ENCODE measurements around the gene MRNIP. TPM values are rescaled to one million over a fixed set of nuclear protein-coding genes. Genes with fewer than 3 reads are reported as not detected.

The MRNIP gene
- total RNA-seq, 6 experiments from 2014 or later, result 4.7 to 14.7 (median 9.0) TPM

GRCh38 chr5:179870952-179871351 lies 12.3 kb upstream of the MRNIP start:
- WGBS (ENCODE audit: insufficient coverage, low coverage, low lambda C conversion rate, missing lambda C conversion rate), result 92% methylated on average over 3 of the region's 3 CpGs

GRCh38 chr5:179870403-179870903 lies 11.8 kb upstream of the MRNIP start:
- no peak overlapping the region for H3K4me3 ChIP-seq

More at GRCh38 chr5:179870952-179871351, 12.3 kb upstream of the MRNIP start:
- ATAC-seq (no peak), DNase-seq (no peak)
- Histone ChIP-seq H3K9me3 (no peaks in the 10 kb centered on the region), H3K4me1 (no peaks in the 10 kb centered on the region), H3K36me3 (peaks cover 0 to 58% (median 12%) of the 10 kb centered on the region in 4 donors), H3K27me3 (no peaks in the 10 kb centered on the region), H3K4me3 (no peak overlapping the region), H3K27ac (no peak overlapping the region)
- intact Hi-C loops (cut with DNase I), result no loop called here
- TF ChIP-seq CTCF (IDR thresholded peaks at IDR 0.05), result no peak
- TF ChIP-seq POLR2A (IDR thresholded peaks at IDR 0.05), result no peak

GRCh38 chr5:179869641-179870402 lies 11.2 kb upstream of the MRNIP start:
- Histone ChIP-seq H3K4me1 (no peaks in the 10 kb centered on the region), H3K36me3 (peaks cover 0 to 48% (median 12%) of the 10 kb centered on the region in 4 donors), H3K4me3 (no peak overlapping the region), H3K27me3 (no peaks in the 10 kb centered on the region), H3K27ac (no peak overlapping the region), H3K9me3 (no peaks in the 10 kb centered on the region)
- intact Hi-C loops (cut with DNase I), result no loop called here
- DNase-seq, result no peak
- no peak for TF ChIP-seq CTCF (IDR thresholded peaks at IDR 0.05)
- TF ChIP-seq POLR2A (IDR thresholded peaks at IDR 0.05), result no peak
- WGBS (ENCODE audit: insufficient coverage, low coverage, low lambda C conversion rate, missing lambda C conversion rate), result 100% methylated on average over 3 of the region's 16 CpGs
- ATAC-seq, result no peak

More at GRCh38 chr5:179870403-179870903, 11.8 kb upstream of the MRNIP start:
- WGBS (ENCODE audit: insufficient coverage, low coverage, low lambda C conversion rate, missing lambda C conversion rate), result 83% methylated on average over 2 of the region's 17 CpGs
- TF ChIP-seq CTCF (IDR thresholded peaks at IDR 0.05) (peak in 3 of 4 donors; percentile 5 to 37 (median 29)), POLR2A (IDR thresholded peaks at IDR 0.05) (no peak)
- Histone ChIP-seq H3K36me3 (peaks cover 0 to 54% (median 11%) of the 10 kb centered on the region in 4 donors), H3K27ac (no peak overlapping the region), H3K4me1 (no peaks in the 10 kb centered on the region), H3K9me3 (no peaks in the 10 kb centered on the region), H3K27me3 (no peaks in the 10 kb centered on the region)
- ATAC-seq, result peak; percentile 24 to 58 (median 52)
- peak in 1 of 3 donors; percentile 58 for DNase-seq
- intact Hi-C loops (cut with DNase I), result no loop called here

- intact Hi-C loops (cut with DNase I), result no loop called here
- ATAC-seq, result no peak
- peaks cover 0 to 42% (median 11%) of the 10 kb centered on the region in 4 donors for H3K36me3 ChIP-seq
- no peak for DNase-seq
- no peaks in the 10 kb centered on the region for H3K9me3 ChIP-seq
- no peak for TF ChIP-seq CTCF (IDR thresholded peaks at IDR 0.05)
- no peak for TF ChIP-seq POLR2A (IDR thresholded peaks at IDR 0.05)
- no peak overlapping the region for H3K4me3 ChIP-seq
- H3K4me1 ChIP-seq, result no peaks in the 10 kb centered on the region
- no peaks in the 10 kb centered on the region for H3K27me3 ChIP-seq
- WGBS (ENCODE audit: insufficient coverage, low coverage, low lambda C conversion rate, missing lambda C conversion rate), result no CpG with 5 or more reads among the region's 5 CpGs
- H3K27ac ChIP-seq, result no peak overlapping the region
Observed at GRCh38 chr5:179869101-179869500, 10.5 kb upstream of the MRNIP start.
